Gastrocnemius medialis (tissue), 4 donors: ENCODE results near the gene HDAC10.

ENCODE experiments used
- POLR2A ChIP-seq, 2 donors: fragments of 450-650 bp; IDR thresholded peaks; one replicate each; pipeline ENCODE4 v1.6.1; 2017; ENCODE audit warnings: antibody characterized with exemption in 2 of 2, mild to moderate bottlenecking in 2 of 2, moderate library complexity in 2 of 2
- TF ChIP-seq, protein P1 (sequence below), 5 experiments: fragments of 450-650 bp in 3 of 5; fragments of 200-600 bp in 2 of 5; sonication (generic) in 2 of 5; IDR thresholded peaks in 4 of 5; conservative IDR thresholded peaks in 1 of 5; 1 replicate in 4 of 5; 2 replicates in 1 of 5; pipeline ENCODE4 v1.5.1; 2016 to 2019; ENCODE audit warnings: antibody characterized with exemption in 5 of 5, mild to moderate bottlenecking in 3 of 5, moderate library complexity in 3 of 5

DNA sequence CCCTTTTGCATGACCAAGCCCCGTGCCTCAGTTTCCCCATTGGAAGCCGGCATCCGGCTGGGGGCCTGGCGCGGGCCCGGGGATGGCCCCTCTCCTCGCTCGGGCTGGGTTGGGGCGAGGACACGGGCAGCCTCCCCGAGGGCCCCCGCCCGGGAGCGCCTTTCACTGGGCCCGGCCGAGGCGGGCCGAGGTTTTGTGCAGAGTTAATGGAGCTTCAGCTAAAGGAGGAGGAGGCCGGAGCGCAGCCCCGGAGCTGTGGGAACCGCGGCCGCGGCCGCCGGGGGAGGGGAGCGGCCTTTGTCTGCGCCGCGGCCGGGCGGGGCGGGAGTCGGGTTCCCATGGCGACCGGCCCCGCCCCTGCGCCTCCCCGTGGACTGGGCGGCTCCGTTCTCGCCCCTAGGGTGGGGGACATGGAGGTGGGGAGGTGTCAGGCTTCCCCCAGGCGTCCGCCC is 20.5 kb upstream of the HDAC10 start:
- TF ChIP-seq, protein P1, sequence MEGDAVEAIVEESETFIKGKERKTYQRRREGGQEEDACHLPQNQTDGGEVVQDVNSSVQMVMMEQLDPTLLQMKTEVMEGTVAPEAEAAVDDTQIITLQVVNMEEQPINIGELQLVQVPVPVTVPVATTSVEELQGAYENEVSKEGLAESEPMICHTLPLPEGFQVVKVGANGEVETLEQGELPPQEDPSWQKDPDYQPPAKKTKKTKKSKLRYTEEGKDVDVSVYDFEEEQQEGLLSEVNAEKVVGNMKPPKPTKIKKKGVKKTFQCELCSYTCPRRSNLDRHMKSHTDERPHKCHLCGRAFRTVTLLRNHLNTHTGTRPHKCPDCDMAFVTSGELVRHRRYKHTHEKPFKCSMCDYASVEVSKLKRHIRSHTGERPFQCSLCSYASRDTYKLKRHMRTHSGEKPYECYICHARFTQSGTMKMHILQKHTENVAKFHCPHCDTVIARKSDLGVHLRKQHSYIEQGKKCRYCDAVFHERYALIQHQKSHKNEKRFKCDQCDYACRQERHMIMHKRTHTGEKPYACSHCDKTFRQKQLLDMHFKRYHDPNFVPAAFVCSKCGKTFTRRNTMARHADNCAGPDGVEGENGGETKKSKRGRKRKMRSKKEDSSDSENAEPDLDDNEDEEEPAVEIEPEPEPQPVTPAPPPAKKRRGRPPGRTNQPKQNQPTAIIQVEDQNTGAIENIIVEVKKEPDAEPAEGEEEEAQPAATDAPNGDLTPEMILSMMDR (IDR thresholded peaks at IDR 0.05 in 4 of 5, conservative IDR thresholded peaks at IDR 0.05 in 1 of 5), result peak in 1 of 5 experiments; percentile 26
- no peak for TF ChIP-seq POLR2A (IDR thresholded peaks at IDR 0.05)
